OCI-LY1 (cell line): Measurements from ENCODE around the gene ROBO1.

Source experiments
- H2AFZ ChIP-seq: fragments of 200-600 bp; sonication (generic), shearing (Covaris generic); 2 replicates; pipeline ENCODE4 v1.6.0; 2014; ENCODE audit warnings: antibody characterized with exemption, mild to moderate bottlenecking, low read length
- H3F3A ChIP-seq: fragments of 200-600 bp; sonication (generic), shearing (Covaris generic); 2 replicates; pipeline ENCODE4 v1.6.0; 2014; ENCODE audit warnings: mild to moderate bottlenecking, antibody characterized with exemption, low read length, moderate library complexity; ENCODE audit not compliant: insufficient read depth
- H3K27ac ChIP-seq: fragments of 200-600 bp; sonication (generic); 2 replicates; pipeline ENCODE4 v1.5.1; 2014; ENCODE audit warnings: low read length, mixed run types, mild to moderate bottlenecking, low read depth; ENCODE audit not compliant: poor library complexity, severe bottlenecking
- H3K27me3 ChIP-seq: fragments of 200-600 bp; sonication (generic); 2 replicates; pipeline ENCODE4 v1.6.0; 2014; ENCODE audit warnings: antibody characterized with exemption, mild to moderate bottlenecking, low read length, moderate library complexity; ENCODE audit not compliant: insufficient read depth
- H3K36me3 ChIP-seq: fragments of 200-600 bp; sonication (generic); 2 replicates; pipeline ENCODE4 v1.6.1; 2014; ENCODE audit warnings: mild to moderate bottlenecking, antibody characterized with exemption, low read length, moderate library complexity, mixed read lengths; ENCODE audit not compliant: insufficient read depth
- H3K4me1 ChIP-seq: fragments of 200-600 bp; sonication (generic); 2 replicates; pipeline ENCODE4 v1.5.1; 2014; ENCODE audit warnings: mild to moderate bottlenecking, low read length, moderate library complexity; ENCODE audit not compliant: insufficient read depth, severe bottlenecking
- H3K4me2 ChIP-seq: fragments of 200-600 bp; sonication (generic), shearing (Covaris generic); 2 replicates; pipeline ENCODE4 v1.6.1; 2014; ENCODE audit warnings: low read length
- H3K4me3 ChIP-seq: fragments of 200-600 bp; sonication (generic); 2 replicates; pipeline ENCODE4 v1.5.1; 2014; ENCODE audit warnings: low read length, low read depth, mild to moderate bottlenecking, mixed read lengths; ENCODE audit not compliant: poor library complexity, severe bottlenecking
- H3K79me2 ChIP-seq: fragments of 200-600 bp; shearing (Covaris generic); 2 replicates; pipeline ENCODE4 v1.6.1; 2016; ENCODE audit warnings: mixed run types, low read length, mixed read lengths; ENCODE audit not compliant: insufficient read depth
- H3K9ac ChIP-seq: fragments of 200-600 bp; sonication (generic), shearing (Covaris generic); 2 replicates; pipeline ENCODE4 v1.6.1; 2014; ENCODE audit warnings: mild to moderate bottlenecking, low read length, mixed read lengths
- H3K9me2 ChIP-seq: fragments of 200-600 bp; sonication (generic), shearing (Covaris generic); 2 replicates; pipeline ENCODE4 v1.6.1; 2014; ENCODE audit warnings: low read depth, mild to moderate bottlenecking, low read length, mixed read lengths
- H3K9me3 ChIP-seq: fragments of 200-600 bp; shearing (Covaris generic); 2 replicates; pipeline ENCODE4 v1.6.1; 2014; ENCODE audit warnings: low read length, mixed read lengths
- H4K20me1 ChIP-seq: fragments of 200-600 bp; sonication (generic), shearing (Covaris generic); 2 replicates; pipeline ENCODE4 v1.6.0; 2016; ENCODE audit warnings: mild to moderate bottlenecking, low read length; ENCODE audit not compliant: insufficient read depth
- EZH2 ChIP-seq: fragments of 200-600 bp; sonication (generic), shearing (Covaris generic); IDR thresholded peaks from 2 replicates; pipeline ENCODE4 v1.8.0; 2017; ENCODE audit warnings: borderline replicate concordance, mixed run types, mild to moderate bottlenecking, antibody characterized with exemption, low read length, moderate library complexity, mixed read lengths
- TF ChIP-seq, protein P1 (sequence below): fragments of 200-600 bp; sonication (generic), shearing (Covaris generic); IDR thresholded peaks from 2 replicates; pipeline ENCODE4 v1.5.1; 2017; ENCODE audit warnings: mild to moderate bottlenecking, antibody characterized with exemption, low read length, moderate library complexity, mixed read lengths

The ROBO1 gene

DNA sequence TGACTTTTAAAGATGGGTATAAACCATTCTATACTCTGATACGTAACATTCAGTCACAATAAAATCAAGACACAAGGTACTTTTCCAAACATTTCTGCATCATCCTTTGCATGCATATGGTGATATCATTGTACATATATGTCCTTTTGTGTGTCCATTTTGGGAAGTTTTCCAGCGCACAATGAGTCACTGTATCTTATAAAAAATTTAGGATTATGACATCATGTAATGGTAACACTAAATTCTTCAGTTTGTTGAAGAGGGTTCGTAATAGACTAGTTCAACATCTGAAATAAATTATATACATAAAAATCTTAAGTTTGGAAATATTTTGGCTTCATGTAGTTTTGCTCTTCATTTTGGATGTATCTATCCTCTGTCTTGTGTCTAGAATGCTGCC, 480.9 kb downstream of the ROBO1 start:
- no peaks in the 10 kb centered on the region for H3K36me3 ChIP-seq
- H3K27ac ChIP-seq, result no peak overlapping the region
- H3F3A ChIP-seq, result no peaks in the 10 kb centered on the region
- H3K9ac ChIP-seq, result no peak overlapping the region
- TF ChIP-seq EZH2, result no peak
- TF ChIP-seq, protein P1, sequence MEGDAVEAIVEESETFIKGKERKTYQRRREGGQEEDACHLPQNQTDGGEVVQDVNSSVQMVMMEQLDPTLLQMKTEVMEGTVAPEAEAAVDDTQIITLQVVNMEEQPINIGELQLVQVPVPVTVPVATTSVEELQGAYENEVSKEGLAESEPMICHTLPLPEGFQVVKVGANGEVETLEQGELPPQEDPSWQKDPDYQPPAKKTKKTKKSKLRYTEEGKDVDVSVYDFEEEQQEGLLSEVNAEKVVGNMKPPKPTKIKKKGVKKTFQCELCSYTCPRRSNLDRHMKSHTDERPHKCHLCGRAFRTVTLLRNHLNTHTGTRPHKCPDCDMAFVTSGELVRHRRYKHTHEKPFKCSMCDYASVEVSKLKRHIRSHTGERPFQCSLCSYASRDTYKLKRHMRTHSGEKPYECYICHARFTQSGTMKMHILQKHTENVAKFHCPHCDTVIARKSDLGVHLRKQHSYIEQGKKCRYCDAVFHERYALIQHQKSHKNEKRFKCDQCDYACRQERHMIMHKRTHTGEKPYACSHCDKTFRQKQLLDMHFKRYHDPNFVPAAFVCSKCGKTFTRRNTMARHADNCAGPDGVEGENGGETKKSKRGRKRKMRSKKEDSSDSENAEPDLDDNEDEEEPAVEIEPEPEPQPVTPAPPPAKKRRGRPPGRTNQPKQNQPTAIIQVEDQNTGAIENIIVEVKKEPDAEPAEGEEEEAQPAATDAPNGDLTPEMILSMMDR, result no peak
- H3K79me2 ChIP-seq, result no peaks in the 10 kb centered on the region
- no peaks in the 10 kb centered on the region for H3K4me1 ChIP-seq
- no peak overlapping the region for H2AFZ ChIP-seq
- no peaks in the 10 kb centered on the region for H3K9me3 ChIP-seq
- H3K9me2 ChIP-seq, result no peaks in the 10 kb centered on the region
- H3K4me2 ChIP-seq, result no peak overlapping the region
- no peaks in the 10 kb centered on the region for H3K27me3 ChIP-seq
- no peaks in the 10 kb centered on the region for H4K20me1 ChIP-seq
- no peak overlapping the region for H3K4me3 ChIP-seq

DNA sequence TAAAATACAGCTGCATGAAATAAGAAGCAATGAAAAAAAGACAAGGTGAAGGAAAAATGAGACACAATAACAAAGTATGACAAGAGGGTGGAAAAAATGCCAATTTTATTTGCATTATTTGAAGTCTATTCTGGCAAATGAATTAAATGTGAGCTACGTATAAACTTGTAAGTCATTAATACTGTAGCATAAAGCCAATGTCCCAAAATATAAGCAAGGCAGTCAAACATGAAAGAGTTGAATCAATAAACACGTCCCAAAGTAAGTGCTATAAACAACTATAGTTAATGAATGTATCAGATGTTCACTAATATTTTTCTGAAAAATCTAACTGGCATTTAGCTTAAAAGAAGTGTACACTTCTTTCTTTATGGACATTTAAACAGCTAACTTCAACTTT, 481.9 kb downstream of the ROBO1 start:
- Histone ChIP-seq H3K4me1 (no peaks in the 10 kb centered on the region), H3K9ac (no peak overlapping the region), H3K4me2 (no peak overlapping the region), H2AFZ (no peak overlapping the region), H3K9me3 (no peaks in the 10 kb centered on the region), H3K27me3 (no peaks in the 10 kb centered on the region), H3K27ac (no peak overlapping the region), H3K4me3 (no peak overlapping the region), H4K20me1 (no peaks in the 10 kb centered on the region), H3K79me2 (no peaks in the 10 kb centered on the region), H3K9me2 (no peaks in the 10 kb centered on the region), H3F3A (no peaks in the 10 kb centered on the region), H3K36me3 (no peaks in the 10 kb centered on the region)
- TF ChIP-seq, protein P1, result no peak
- no peak for TF ChIP-seq EZH2

DNA sequence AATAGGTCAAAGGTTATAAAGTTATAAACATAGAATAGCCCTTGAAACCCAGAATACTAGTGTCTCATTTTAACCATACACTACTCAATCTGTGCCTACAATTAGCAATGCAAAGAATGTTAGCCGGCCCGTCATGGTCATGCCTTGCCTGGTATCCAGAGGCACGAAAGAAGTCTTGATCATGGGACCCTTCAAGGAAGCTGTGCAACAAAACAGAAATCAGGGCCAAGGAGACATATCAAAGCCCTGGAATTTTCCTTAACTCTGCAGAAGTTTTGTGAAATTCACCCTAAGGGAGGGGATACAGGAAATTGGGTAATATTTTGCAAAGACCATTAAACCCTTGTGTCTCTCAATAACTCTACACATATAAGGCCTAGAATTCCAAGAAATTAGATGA, 482.4 kb downstream of the ROBO1 start:
- Histone ChIP-seq H3F3A (no peaks in the 10 kb centered on the region), H3K36me3 (no peaks in the 10 kb centered on the region), H3K27ac (no peak overlapping the region), H4K20me1 (no peaks in the 10 kb centered on the region), H3K4me3 (no peak overlapping the region), H3K9me2 (no peaks in the 10 kb centered on the region), H3K9ac (no peak overlapping the region), H3K9me3 (no peaks in the 10 kb centered on the region), H2AFZ (no peak overlapping the region), H3K4me2 (no peak overlapping the region), H3K4me1 (no peaks in the 10 kb centered on the region), H3K79me2 (no peaks in the 10 kb centered on the region), H3K27me3 (no peaks in the 10 kb centered on the region)
- no peak for TF ChIP-seq EZH2
- TF ChIP-seq, protein P1, result no peak
